Mucosa of descending colon (tissue), 3 donors: ENCODE measurements around the gene ELMO1. TPM values are rescaled to one million over a fixed set of nuclear protein-coding genes. Genes with fewer than 3 reads are reported as not detected.

Experiments used
- ATAC-seq: fragments of 200-7000 bp; cut with Tn5 transposase; one replicate; pipeline ENCODE4 v1.9.1; 2020; ENCODE audit warnings: mild to moderate bottlenecking, moderate library complexity
- DNase-seq, 3 donors: peaks; one replicate each; pipeline ENCODE4 v3.0.0-alpha.2; 2020
- H3K36me3 ChIP-seq: fragments of 200-600 bp; one replicate; pipeline ENCODE4 v1.8.0; 2021; ENCODE audit warnings: low read depth, mild to moderate bottlenecking
- H3K4me1 ChIP-seq: fragments of 200-600 bp; one replicate; pipeline ENCODE4 v1.8.0; 2021; ENCODE audit warnings: low read depth, mild to moderate bottlenecking
- H3K4me3 ChIP-seq: fragments of 200-600 bp; one replicate; pipeline ENCODE4 v1.8.0; 2021; ENCODE audit warnings: mild to moderate bottlenecking
- H3K9me3 ChIP-seq: fragments of 200-600 bp; one replicate; pipeline ENCODE4 v1.8.0; 2021; ENCODE audit warnings: mild to moderate bottlenecking
- CTCF ChIP-seq: fragments of 200-600 bp; IDR thresholded peaks from one replicate; pipeline ENCODE4 v1.8.0; 2022; ENCODE audit warnings: antibody characterized with exemption, mild to moderate bottlenecking
- intact Hi-C, 2 donors: fragments of 100-400 bp; cut with DNase I in 1 of 2; cut with micrococcal nuclease in 1 of 2; formaldehyde crosslinking; loops; one replicate each; pipeline versions ENCODE4 v1.11.0 to v1.11.1; 2022; cut with DNase I, micrococcal nuclease
- total RNA-seq, 3 donors: library from RNA; stranded (reverse); fragmentation: NEBNext Ultra II Directional in 2 of 3; extraction: Animal tissue kit (Norgen Biotek cat#: 25700) in 2 of 3; gene quantifications; one replicate each; pipeline versions ENCODE4 v1.2.1 to v1.2.4, GENCODE V29; 2021 to 2023
- donor health status: DM: no; HTN: no; CAD: no; lungs with moderate emphysema.
- donor health status: DM: no; HTN: no; CAD: no.
- donor health status: DM: no; HTN: yes; CAD: no.

Gene ELMO1
- total RNA-seq, 3 donors from 2014 or later = 9.7 to 27.2 (median 18.2) TPM

- TF ChIP-seq CTCF = no peak
- Histone ChIP-seq H3K4me1 (peaks cover 5% of the 10 kb centered on the region), H3K36me3 (no peaks in the 10 kb centered on the region), H3K4me3 (no peak overlapping the region), H3K9me3 (no peaks in the 10 kb centered on the region)
- intact Hi-C loops = no loop called here
- ATAC-seq = no peak
- no peak for DNase-seq
Observed at GRCh38 chr7:36900988-36901710, 547.5 kb downstream of the ELMO1 start.

GRCh38 chr7:36898186-36898585, 550.5 kb downstream of the ELMO1 start:
- DNase-seq = no peak
- no peaks in the 10 kb centered on the region for H3K9me3 ChIP-seq
- no peak for ATAC-seq
- H3K36me3 ChIP-seq = no peaks in the 10 kb centered on the region
- TF ChIP-seq CTCF = no peak
- no peak overlapping the region for H3K4me3 ChIP-seq
- intact Hi-C loops = no loop called here
- peaks cover 5% of the 10 kb centered on the region for H3K4me1 ChIP-seq

GRCh38 chr7:36896956-36897590, 551.6 kb downstream of the ELMO1 start:
- TF ChIP-seq CTCF = no peak
- Histone ChIP-seq H3K4me3 (no peak overlapping the region), H3K4me1 (peaks cover 5% of the 10 kb centered on the region), H3K36me3 (no peaks in the 10 kb centered on the region), H3K9me3 (no peaks in the 10 kb centered on the region)
- intact Hi-C loops = no loop called here
- DNase-seq (no peak), ATAC-seq (no peak)

- no peaks in the 10 kb centered on the region for H3K9me3 ChIP-seq
- no peaks in the 10 kb centered on the region for H3K36me3 ChIP-seq
- H3K4me1 ChIP-seq = peaks cover 5% of the 10 kb centered on the region
- DNase-seq (no peak), ATAC-seq (no peak)
- no peak overlapping the region for H3K4me3 ChIP-seq
- intact Hi-C loops = no loop called here
- TF ChIP-seq CTCF = no peak
Observed at GRCh38 chr7:36896418-36896817, 552.2 kb downstream of the ELMO1 start.

- TF ChIP-seq CTCF = no peak
- no peak overlapping the region for H3K4me3 ChIP-seq
- H3K9me3 ChIP-seq = no peaks in the 10 kb centered on the region
- no peak for ATAC-seq
- peaks cover 5% of the 10 kb centered on the region for H3K4me1 ChIP-seq
- intact Hi-C loops = no loop called here
- no peaks in the 10 kb centered on the region for H3K36me3 ChIP-seq
- no peak for DNase-seq
Observed at GRCh38 chr7:36895192-36895591, 553.5 kb downstream of the ELMO1 start.
